IMR-90 (cell line): ENCODE measurements around the gene SLC10A3.

Experiments
- BHLHE40 ChIP-seq: fragments of 150-350 bp; IDR thresholded peaks from 2 replicates; pipeline ENCODE4 v1.6.1; 2016; ENCODE audit warnings: mild to moderate bottlenecking, low read depth, low read length
- CTCF ChIP-seq: conservative IDR thresholded peaks from 2 replicates; pipeline ENCODE4 v1.5.1; 2012; ENCODE audit warnings: mild to moderate bottlenecking, low read depth, low read length, improper control_type of control experiment
- MAFK ChIP-seq: IDR thresholded peaks from 2 replicates; pipeline ENCODE4 v1.6.1; 2012; ENCODE audit warnings: low read depth, low read length, improper control_type of control experiment
- MAZ ChIP-seq: IDR thresholded peaks from 2 replicates; pipeline ENCODE4 v1.6.1; 2012; ENCODE audit warnings: low read depth, mild to moderate bottlenecking, low read length, improper control_type of control experiment, moderate library complexity, borderline replicate concordance
- POLR2A ChIP-seq: IDR thresholded peaks from 2 replicates; pipeline ENCODE4 v1.6.1; 2012; ENCODE audit warnings: mild to moderate bottlenecking, low read depth, low read length
- TF ChIP-seq, protein P1 (sequence below): fragments of 150-350 bp; IDR thresholded peaks from 2 replicates; pipeline ENCODE4 v1.6.1; 2016; ENCODE audit warnings: low read depth, mild to moderate bottlenecking, low read length, moderate library complexity, borderline replicate concordance

GRCh38 chrX:154441564-154441963, 48.9 kb downstream of the SLC10A3 start:
- TF ChIP-seq MAFK: no peak
- no peak for TF ChIP-seq MAZ
- TF ChIP-seq CTCF: no peak
- TF ChIP-seq, protein P1, sequence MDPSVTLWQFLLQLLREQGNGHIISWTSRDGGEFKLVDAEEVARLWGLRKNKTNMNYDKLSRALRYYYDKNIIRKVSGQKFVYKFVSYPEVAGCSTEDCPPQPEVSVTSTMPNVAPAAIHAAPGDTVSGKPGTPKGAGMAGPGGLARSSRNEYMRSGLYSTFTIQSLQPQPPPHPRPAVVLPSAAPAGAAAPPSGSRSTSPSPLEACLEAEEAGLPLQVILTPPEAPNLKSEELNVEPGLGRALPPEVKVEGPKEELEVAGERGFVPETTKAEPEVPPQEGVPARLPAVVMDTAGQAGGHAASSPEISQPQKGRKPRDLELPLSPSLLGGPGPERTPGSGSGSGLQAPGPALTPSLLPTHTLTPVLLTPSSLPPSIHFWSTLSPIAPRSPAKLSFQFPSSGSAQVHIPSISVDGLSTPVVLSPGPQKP: no peak
- no peak for TF ChIP-seq POLR2A
- no peak for TF ChIP-seq BHLHE40
